SU-DHL-6 (cell line): Measurements from ENCODE around the gene CARD11.

Experiments
- H2AFZ ChIP-seq: fragments of 200-600 bp; sonication (generic); 2 replicates; pipeline ENCODE4 v1.6.1; 2014; ENCODE audit warnings: low read depth, mild to moderate bottlenecking, moderate library complexity, mixed read lengths, antibody characterized with exemption, low read length; ENCODE audit not compliant: severe bottlenecking
- H3F3A ChIP-seq: fragments of 200-600 bp; shearing (Covaris generic); 2 replicates; pipeline ENCODE4 v1.6.0; 2016; ENCODE audit warnings: antibody characterized with exemption, mild to moderate bottlenecking; ENCODE audit not compliant: insufficient read depth
- H3K27ac ChIP-seq: fragments of 200-600 bp; sonication (generic); 2 replicates; pipeline ENCODE4 v1.5.1; 2016; ENCODE audit warnings: low read depth, mild to moderate bottlenecking, low read length, moderate library complexity, mixed read lengths
- H3K27me3 ChIP-seq: fragments of 200-600 bp; sonication (generic), shearing (Covaris generic); 2 replicates; pipeline ENCODE4 v1.6.0; 2014; ENCODE audit warnings: mild to moderate bottlenecking, low read length
- H3K36me3 ChIP-seq: fragments of 200-600 bp; sonication (generic); 2 replicates; pipeline ENCODE4 v1.6.1; 2014; ENCODE audit warnings: mild to moderate bottlenecking, low read length, mixed read lengths
- H3K4me2 ChIP-seq: fragments of 300-600, 200-600 bp; shearing (Covaris generic), sonication (generic); 2 replicates; pipeline ENCODE4 v1.6.0; 2014; ENCODE audit warnings: low read length, low read depth, mild to moderate bottlenecking; ENCODE audit not compliant: poor library complexity, severe bottlenecking
- H3K4me3 ChIP-seq: fragments of 200-600 bp; sonication (generic); 2 replicates; pipeline ENCODE4 v1.5.1; 2014; ENCODE audit warnings: antibody characterized with exemption, low read length, mild to moderate bottlenecking, mixed read lengths; ENCODE audit not compliant: insufficient read depth, poor library complexity, severe bottlenecking
- H3K79me2 ChIP-seq: fragments of 200-600 bp; sonication (generic); 2 replicates; pipeline ENCODE4 v1.6.1; 2014; ENCODE audit warnings: mild to moderate bottlenecking, low read length, moderate library complexity; ENCODE audit not compliant: insufficient read depth
- H3K9ac ChIP-seq: fragments of 200-600 bp; sonication (generic); 2 replicates; pipeline ENCODE4 v1.7.0; 2014; ENCODE audit warnings: mild to moderate bottlenecking, low read length
- H3K9me2 ChIP-seq: fragments of 200-600 bp; sonication (generic); replicated peaks from 2 replicates; pipeline ENCODE4 v1.6.1; 2014; ENCODE audit warnings: low read length; ENCODE audit not compliant: insufficient read depth
- H3K9me3 ChIP-seq: fragments of 200-600 bp; sonication (generic); 2 replicates; pipeline ENCODE4 v1.6.1; 2014; ENCODE audit warnings: low read length, mixed read lengths; ENCODE audit not compliant: insufficient read depth
- H4K20me1 ChIP-seq: fragments of 200-600 bp; sonication (generic); 2 replicates; pipeline ENCODE4 v1.6.1; 2014; ENCODE audit warnings: low read depth, mild to moderate bottlenecking, antibody characterized with exemption, low read length, moderate library complexity, mixed read lengths
- CTCF ChIP-seq: fragments of 200-600 bp; sonication (generic); IDR thresholded peaks from one replicate; pipeline ENCODE4 v1.5.1; 2017; ENCODE audit warnings: antibody characterized with exemption, mild to moderate bottlenecking, low read length, moderate library complexity; ENCODE audit not compliant: insufficient read depth, poor library complexity, severe bottlenecking
- EZH2phosphoT487 ChIP-seq: fragments of 200-600 bp; sonication (generic), shearing (Covaris generic); conservative IDR thresholded peaks from 2 replicates; pipeline ENCODE4 v1.6.1; 2018; ENCODE audit warnings: mild to moderate bottlenecking, antibody characterized with exemption, low read length, moderate library complexity, mixed read lengths

The CARD11 gene

GRCh38 chr7:2887816-2888215 lies 155.9 kb downstream of the CARD11 start:
- Histone ChIP-seq H3K9me2 (no peaks in the 10 kb centered on the region), H3K9ac (no peak overlapping the region; the same call in 1 of the 2 replicates), H3K27ac (peak overlapping the region; percentile 70), H3K36me3 (no peaks in the 10 kb centered on the region), H3K4me3 (no peak overlapping the region), H3K79me2 (no peaks in the 10 kb centered on the region), H3F3A (peaks cover 8% of the 10 kb centered on the region), H2AFZ (no peak overlapping the region), H3K4me2 (no peak overlapping the region), H4K20me1 (no peaks in the 10 kb centered on the region), H3K27me3 (no peaks in the 10 kb centered on the region), H3K9me3 (no peaks in the 10 kb centered on the region)
- no peak for TF ChIP-seq EZH2phosphoT487

- no peak overlapping the region for H3K27ac ChIP-seq
- no peaks in the 10 kb centered on the region for H3K9me3 ChIP-seq
- H3K9ac ChIP-seq: no peak overlapping the region
- H3K27me3 ChIP-seq: no peaks in the 10 kb centered on the region
- peaks cover 3% of the 10 kb centered on the region; the same call in 1 of the 2 replicates for H3F3A ChIP-seq
- no peak overlapping the region for H2AFZ ChIP-seq
- TF ChIP-seq EZH2phosphoT487: no peak
- peak; percentile 99 for TF ChIP-seq CTCF
- H3K36me3 ChIP-seq: no peaks in the 10 kb centered on the region
- H3K9me2 ChIP-seq: no peaks in the 10 kb centered on the region
- H3K4me2 ChIP-seq: peak overlapping the region; percentile 8
- H3K79me2 ChIP-seq: no peaks in the 10 kb centered on the region
- H4K20me1 ChIP-seq: no peaks in the 10 kb centered on the region
- no peak overlapping the region for H3K4me3 ChIP-seq
Measured at GRCh38 chr7:2886900-2887299, 156.8 kb downstream of the CARD11 start.

GRCh38 chr7:2886391-2886790 lies 157.3 kb downstream of the CARD11 start:
- Histone ChIP-seq H3K36me3 (no peaks in the 10 kb centered on the region), H3K27me3 (no peaks in the 10 kb centered on the region), H3K79me2 (no peaks in the 10 kb centered on the region), H3F3A (peaks cover 3% of the 10 kb centered on the region; the same call in 1 of the 2 replicates), H3K9me3 (no peaks in the 10 kb centered on the region), H3K4me2 (no peak overlapping the region), H3K4me3 (no peak overlapping the region), H3K9ac (no peak overlapping the region), H3K27ac (no peak overlapping the region), H2AFZ (no peak overlapping the region), H4K20me1 (no peaks in the 10 kb centered on the region), H3K9me2 (no peaks in the 10 kb centered on the region)
- TF ChIP-seq EZH2phosphoT487: no peak
- no peak for TF ChIP-seq CTCF

GRCh38 chr7:2884161-2884560 lies 159.5 kb downstream of the CARD11 start:
- Histone ChIP-seq H3K27ac (no peak overlapping the region), H3K9me2 (no peaks in the 10 kb centered on the region), H4K20me1 (no peaks in the 10 kb centered on the region), H3K4me2 (no peak overlapping the region), H3F3A (peaks cover 3% of the 10 kb centered on the region; the same call in 1 of the 2 replicates), H3K36me3 (no peaks in the 10 kb centered on the region), H3K79me2 (no peaks in the 10 kb centered on the region), H3K9ac (no peak overlapping the region), H3K9me3 (no peaks in the 10 kb centered on the region), H3K27me3 (no peaks in the 10 kb centered on the region), H3K4me3 (no peak overlapping the region), H2AFZ (no peak overlapping the region)
- no peak for TF ChIP-seq EZH2phosphoT487
- TF ChIP-seq CTCF: no peak
